HG02759 (cell line): ENCODE measurements around the gene NPR1.
"Not testable (repeated sequence)": the region's sequence is repeated elsewhere in the genome, so short reads cannot be mapped to it uniquely, and the experiment has no call there.

ENCODE experiments used
- ATAC-seq: cut with Tn5 transposase; IDR thresholded peaks from one replicate; pipeline ENCODE4 v1.9.1; 2021; ENCODE audit warnings: mild to moderate bottlenecking, moderate library complexity; ENCODE audit not compliant: unreplicated experiment

NPR1 gene

GRCh38 chr1:153649137-153649862, 29.2 kb upstream of the NPR1 start:
- ATAC-seq = no peak

- ATAC-seq = no peak
Measured at GRCh38 chr1:153649863-153650235, 28.6 kb upstream of the NPR1 start.

GRCh38 chr1:153651771-153652170, 26.7 kb upstream of the NPR1 start:
- ATAC-seq = no peak

DNA sequence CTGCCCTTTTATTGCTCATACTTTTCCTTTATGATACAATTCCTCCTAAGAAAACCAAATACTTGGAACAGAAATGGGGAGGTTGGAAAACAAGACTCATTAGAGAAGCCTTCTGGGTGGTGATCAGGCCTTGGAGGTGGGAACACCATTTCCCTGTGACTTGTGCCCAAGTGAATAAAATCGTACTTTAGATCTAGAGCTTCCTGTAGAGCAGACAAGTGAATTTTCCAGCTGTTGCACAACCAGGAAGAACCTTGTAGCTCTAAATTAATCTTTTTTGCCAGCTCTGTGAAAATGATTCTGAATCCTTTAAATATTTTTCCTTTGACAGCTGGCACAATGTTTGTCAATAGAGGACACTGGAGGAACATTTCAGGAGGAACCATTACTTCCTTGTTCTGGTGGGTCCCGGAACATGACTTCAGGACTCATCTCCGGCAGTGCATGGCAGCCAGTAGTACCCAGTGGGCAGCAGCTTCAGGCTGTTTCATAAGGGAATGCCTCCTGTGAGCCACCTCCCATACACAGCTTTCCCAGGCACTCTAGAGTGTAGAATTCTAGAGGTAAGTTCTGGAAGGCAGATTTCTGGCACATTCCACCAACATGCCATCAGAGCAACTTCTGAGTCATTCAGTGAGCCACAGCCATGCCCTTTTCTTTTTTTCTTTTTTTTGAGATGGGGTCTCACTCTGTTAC, 25.5 kb upstream of the NPR1 start:
- ATAC-seq = no peak

DNA sequence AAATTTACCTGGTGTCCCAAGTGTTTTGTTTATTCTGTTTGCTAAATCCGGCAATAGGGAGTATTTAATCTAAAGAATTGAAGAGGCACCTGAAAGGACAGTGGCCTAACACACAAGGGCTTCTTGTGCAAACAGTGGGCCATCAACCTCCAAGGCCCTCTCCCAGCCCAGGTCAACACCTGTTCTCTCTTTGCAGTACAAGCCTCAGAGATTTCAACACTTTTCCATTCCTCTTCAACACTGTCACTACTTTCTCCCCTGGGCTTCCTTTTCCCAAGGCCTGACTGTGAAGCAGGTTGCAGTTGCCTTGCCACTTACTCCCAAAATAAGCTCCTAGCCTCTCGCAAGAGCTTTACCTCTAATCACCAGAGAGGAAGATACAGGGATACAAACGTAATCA, 23.2 kb upstream of the NPR1 start:
- no peak for ATAC-seq

DNA sequence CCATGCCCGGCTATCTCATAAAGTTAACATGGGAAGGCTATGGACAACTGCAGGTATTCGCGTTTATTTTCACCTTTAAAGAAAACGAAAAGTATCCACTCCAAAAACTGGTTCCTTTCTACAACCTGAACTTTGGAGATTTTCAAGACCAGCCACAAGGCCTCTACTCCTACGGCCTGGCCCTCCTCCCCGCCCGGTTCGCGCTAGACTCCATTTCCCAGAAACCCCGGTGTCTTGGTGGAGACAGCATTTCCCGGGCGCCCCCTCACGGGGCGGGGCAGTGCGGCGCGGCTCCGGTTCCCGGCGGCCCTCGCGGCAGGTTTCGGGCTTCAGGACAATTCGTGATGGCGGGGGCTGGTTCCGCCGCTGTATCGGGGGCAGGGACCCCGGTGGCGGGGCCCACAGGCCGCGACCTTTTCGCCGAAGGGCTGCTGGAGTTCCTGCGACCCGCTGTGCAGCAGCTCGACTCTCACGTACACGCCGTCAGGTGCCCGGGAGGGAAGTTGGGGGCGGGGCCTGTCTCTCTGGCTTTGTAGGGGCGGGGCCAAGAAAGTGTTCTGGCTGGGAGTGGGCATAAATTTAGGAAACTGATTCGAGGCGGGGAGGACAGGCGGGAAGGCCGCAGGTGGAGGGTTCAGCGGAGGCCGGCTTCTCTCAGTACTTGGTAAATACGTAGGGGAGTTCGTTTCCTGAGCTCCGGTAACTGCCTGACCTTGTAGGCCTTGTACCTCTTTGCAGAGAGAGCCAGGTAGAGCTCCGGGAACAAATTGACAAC, 19.9 kb upstream of the NPR1 start, which contains the start of gene SNAPIN:
TSS of gene SNAPIN (plus strand) at position 304 of the 775 bp plus-strand sequence. CDS start at position 345, 41 bp downstream.
- peak; percentile 93 for ATAC-seq

DNA sequence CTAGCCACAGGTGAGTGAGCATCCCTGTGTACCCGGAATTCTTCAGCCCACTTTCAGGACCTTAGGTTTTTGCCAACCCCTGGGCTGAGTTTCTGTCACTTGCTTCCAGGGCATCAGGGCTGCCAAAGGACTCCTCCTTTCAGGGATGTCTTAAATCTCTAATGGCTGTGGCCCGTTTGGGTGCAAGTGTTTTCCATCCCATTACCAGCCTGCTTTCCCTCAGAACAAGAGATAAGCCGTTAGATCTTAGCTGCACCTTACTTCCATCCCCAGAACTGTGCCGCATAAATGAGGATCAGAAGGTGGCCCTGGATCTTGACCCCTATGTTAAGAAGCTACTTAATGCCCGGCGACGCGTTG, 19.3 kb upstream of the NPR1 start:
- no peak for ATAC-seq

DNA sequence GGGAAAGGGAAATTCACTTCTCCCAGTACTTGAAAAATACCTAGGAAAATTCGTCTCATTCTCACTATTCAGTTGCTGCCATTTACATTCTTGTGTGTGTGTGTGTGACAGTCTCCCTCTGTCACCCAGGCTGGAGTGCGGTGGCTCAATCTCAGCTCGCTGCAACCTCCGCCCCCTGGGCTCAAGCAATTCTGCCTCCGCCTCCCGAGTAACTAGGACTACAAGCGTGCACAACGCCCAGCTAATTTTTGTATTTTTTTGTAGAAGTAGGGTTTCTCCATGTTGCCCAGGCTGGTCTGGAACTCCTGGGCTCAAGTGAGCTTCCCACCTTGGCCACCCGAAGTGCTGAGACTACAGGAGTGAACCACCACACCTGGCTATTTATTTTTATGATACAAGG, 18.8 kb upstream of the NPR1 start:
- ATAC-seq = no peak

DNA sequence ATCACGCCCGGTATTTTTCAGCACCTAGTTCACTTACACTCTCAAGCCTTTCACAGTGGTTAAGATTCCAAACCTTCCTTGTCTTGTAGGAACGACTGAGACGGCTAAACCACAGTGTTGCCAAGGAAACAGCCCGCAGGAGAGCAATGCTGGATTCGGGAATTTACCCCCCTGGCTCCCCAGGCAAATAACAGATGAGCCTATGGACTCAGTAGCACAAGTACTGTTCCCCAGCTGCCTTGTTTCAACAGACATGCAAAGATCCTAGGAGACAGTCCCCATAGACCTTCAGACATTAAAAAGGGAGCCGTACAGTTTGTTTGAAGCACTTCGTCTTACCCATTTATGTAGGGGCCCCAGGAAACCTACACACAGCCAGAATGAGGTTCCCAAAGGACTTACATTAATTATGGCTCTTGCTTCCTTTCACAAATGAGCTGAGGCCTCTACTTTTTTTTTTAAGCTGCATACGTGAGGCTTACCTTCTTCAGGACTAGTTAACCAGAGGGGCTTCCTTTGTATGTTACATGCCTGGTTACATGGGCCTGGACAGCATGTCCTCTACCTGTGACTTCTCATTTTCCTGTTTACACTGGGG, 17.3 kb upstream of the NPR1 start:
- no peak for ATAC-seq

DNA sequence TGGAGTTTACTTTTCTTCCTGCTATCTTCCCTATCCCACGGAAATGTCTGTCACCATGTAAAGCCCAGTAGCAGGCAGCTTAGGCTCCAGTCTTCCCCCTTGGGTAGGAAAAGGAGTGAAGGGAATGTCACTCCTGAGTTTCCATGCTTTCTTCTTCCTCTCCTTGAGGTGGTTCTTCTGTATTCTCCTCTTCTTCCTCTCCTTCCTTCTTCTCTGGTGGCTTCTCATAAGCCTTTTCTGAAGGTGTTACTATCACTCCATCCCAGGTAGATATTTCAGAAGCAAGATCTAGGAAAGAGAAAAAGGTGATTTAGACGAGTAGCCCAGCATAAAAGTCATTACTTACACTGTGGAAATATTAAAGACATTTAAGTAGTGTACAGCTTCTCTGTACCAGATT, 16.2 kb upstream of the NPR1 start:
- ATAC-seq = no peak

- ATAC-seq = no peak
Measured at GRCh38 chr1:153663211-153663610, 15.3 kb upstream of the NPR1 start.

DNA sequence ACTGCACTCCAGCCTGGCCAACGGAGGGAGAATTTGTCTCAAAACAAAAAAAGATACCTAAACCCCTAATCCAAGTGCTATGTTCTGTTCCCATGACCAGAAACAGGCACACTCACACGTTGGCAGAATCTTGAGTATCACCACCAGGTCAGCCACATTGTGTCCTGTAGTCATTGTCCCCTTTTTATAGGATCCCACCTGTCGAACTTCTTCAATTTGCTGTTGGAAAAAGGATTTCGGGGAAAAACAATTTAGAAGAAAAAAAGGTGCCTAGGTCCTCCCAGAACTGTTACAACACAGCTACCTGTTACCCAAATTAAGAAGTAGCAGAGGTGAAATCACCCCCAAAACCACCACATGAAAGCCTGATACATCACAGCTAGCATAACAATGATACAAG, 11.0 kb upstream of the NPR1 start:
- ATAC-seq = no peak

DNA sequence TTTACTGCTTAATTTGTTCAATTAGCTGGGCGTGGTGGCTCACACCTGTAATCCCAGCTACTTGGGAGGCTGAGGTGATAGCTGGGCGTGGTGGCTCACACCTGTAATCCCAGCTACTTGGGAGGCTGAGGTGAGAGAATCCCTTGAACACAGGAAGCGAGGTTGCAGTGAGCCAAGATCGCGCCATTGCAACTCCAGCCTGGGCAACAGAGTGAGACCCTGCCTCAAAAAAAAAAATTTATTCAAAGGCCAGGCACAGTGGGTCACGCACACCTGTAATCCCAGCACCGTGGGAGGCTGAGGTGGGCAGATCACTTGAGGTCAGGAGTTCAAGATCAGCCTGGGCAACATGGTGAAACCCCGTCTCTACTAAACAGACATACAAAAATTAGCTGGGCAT, 9.8 kb upstream of the NPR1 start:
- ATAC-seq = not testable (repeated sequence)

GRCh38 chr1:153669606-153670005, 8.9 kb upstream of the NPR1 start:
- no peak for ATAC-seq

GRCh38 chr1:153670257-153670858, 8.1 kb upstream of the NPR1 start:
- no peak for ATAC-seq

GRCh38 chr1:153670859-153671627, 7.4 kb upstream of the NPR1 start, which contains the start of gene ILF2:
TSS of gene ILF2 (minus strand) at chr1:153670993. CDS start at chr1:153670922, 71 bp downstream.
- peak; percentile 89 for ATAC-seq

DNA sequence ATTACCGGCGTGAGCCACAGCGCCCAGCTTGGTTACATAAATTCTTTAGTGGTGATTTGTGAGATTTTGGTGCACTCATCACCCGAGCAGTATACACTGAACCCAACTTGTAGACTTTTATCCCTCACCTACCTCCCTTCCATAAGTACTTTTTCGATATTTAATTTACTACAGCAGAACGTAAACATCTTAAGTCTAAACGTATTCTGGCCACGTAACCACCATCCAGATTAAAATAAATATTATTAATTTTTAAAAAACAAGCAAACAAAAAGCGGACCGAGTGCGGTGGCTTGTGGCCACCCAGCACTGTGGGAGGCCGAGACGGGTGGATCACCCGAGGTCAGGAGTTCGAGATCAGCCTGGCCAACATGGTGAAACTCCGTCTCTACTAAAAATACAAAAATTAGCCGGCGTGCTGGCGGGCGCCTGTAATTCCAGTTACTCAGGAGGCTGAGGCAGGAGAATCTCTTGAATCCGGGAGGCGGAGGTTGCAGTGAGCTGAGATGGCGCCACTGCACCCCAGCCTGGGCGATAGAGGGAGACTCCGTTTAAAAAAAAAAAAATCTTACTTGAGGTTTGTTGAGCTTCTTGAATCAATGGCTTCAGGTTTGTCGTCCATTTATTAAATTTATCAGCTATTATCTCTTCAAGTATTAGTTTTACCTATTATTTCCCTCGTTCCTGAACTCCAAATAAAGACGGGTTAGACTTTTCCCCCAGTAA, 6.7 kb upstream of the NPR1 start:
- not testable (repeated sequence) for ATAC-seq

GRCh38 chr1:153673511-153673910, 5.0 kb upstream of the NPR1 start:
- ATAC-seq = no peak

DNA sequence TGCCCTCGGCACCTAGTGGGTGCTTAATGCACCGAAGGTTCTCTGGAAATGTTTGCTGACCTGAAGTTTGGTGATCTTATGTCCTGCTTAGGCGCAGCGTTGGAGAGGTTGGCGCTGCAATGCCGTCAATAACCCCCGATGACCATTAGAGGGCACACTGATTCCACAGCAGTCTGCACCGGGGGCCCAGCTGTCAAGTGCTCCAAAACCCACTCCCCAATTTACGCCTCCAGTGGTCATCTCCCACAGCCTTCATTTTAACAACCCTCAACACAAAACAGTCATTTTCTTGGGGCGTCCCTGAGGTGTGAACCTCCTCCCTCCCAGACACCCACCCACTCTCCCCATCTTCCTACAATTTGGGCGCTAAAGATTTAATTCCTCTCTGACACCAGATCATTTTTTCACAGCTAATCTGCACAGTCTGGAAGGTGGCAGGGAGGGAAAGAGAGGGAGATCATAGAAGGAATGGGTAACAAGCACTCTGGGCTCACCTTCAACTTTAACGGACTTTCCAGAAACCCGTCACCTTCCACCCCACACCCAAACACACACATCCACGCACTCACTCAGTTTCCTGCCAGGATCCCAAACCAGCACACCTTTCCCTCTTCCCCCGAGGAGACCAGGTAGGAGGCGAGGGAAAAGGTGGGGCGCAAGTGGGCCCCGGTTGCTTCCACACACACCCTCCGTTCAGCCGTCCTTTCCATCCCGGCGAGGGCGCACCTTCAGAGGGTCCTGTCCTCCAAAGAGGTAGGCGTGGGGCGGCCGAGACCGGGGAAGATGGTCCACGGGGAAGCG, 570 bp upstream of the NPR1 start:
- no peak for ATAC-seq
